Activated effector memory CD4-positive, alpha-beta T cell treated with Interleukin-2 at 50 U/mL for 16 hours (primary cell): Measurements from ENCODE around the gene TMEM178B.
"Not testable (repeated sequence)": the region's sequence is repeated elsewhere in the genome, so short reads cannot be mapped to it uniquely, and the experiment has no call there.

Source experiments
- DNase-seq: peaks from one replicate; pipeline ENCODE4 v3.0.0-alpha.2; 2020

TMEM178B gene

DNA sequence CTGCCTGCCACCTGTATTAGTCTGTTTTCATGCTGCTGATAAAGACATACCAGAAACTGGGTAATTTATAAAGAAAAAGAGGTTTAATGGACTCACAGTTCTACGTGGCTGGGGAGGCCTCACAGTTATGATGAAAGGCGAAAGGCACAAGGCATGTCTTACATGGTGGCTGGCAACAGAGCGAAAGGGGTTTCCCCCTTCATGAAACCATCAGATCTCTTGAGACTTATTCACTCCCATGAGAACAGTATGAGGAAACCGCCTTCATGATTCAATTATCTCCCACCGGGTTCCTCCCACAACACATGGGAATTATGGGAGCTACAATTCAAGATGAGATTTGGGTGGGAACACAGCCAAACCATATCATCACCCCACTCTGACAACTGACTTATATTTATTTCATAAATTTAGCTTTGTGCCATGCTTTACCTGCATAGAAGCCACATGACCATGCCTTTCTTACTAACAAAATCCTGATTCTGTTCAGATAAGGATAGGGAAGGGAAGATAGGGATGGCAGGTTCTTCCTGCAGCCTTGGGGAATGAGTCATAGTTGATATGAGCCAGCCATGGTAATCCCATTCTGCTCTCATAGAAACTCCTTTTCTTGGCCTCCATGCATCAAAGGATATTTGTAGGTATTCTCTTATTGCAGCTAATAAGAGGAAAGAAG, 286.0 kb downstream of the TMEM178B start:
- DNase-seq, result no peak

- no peak for DNase-seq
These were observed 286.5 kb downstream of the TMEM178B start for GRCh38 chr7:141360416-141360760.

DNA sequence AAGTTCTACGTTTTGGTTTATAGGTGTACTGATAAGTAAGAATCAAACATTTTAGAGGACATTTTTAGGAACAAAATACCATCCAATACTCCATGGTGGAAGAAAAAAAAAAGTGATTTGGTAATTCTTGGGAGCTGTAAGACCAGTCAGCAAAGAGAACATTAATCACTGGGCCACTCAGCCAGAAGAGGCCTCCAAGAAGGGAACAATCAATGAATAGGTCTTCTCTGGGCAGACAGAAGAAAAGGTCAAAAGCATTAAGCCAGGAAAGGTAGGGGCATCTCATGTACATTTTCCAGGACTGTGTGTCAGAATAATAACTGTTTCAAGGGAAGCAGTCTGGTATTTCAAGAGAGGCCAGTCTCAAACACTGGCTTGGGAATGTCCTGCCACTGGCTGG, 286.9 kb downstream of the TMEM178B start:
- DNase-seq, result no peak

DNA sequence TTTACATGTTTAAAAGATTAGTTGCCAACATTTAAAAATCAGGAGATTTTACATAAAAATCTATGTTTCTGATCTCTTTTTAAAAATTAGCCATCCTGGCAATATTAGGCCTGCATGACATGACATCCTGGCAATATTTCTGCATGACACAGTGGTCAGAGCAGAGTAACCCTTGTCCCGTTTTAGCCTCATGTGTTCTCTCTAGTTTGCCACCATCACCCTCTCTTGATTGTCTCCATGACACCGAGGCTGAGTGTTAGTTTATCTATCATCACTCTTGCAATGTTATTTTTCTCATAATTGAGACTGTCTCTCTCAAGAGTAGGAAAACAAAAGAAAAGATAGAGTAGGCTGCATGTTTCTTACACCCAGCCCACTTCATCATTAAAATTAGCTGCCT, 287.6 kb downstream of the TMEM178B start:
- no peak for DNase-seq

DNA sequence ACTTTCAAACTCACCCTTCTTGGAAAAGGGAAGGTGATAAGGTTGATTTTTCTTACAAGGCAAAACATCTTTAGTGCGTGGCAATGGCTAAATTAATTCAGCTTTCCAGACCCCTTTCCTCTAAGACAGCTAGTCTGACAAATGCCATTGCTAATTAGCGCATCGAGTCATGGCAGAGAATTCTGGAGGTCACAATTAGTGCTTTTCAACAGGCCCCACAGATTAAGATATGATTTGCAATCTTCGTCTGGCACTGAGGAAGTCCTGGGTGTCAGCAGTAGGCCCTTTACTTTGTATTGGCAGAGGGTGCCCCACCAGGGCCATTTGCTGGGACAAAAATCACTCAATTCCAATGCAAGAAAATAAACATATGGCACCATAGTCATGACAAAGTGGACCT, 288.1 kb downstream of the TMEM178B start:
- no peak for DNase-seq

GRCh38 chr7:141362580-141363435, 288.9 kb downstream of the TMEM178B start:
- DNase-seq, result no peak

DNA sequence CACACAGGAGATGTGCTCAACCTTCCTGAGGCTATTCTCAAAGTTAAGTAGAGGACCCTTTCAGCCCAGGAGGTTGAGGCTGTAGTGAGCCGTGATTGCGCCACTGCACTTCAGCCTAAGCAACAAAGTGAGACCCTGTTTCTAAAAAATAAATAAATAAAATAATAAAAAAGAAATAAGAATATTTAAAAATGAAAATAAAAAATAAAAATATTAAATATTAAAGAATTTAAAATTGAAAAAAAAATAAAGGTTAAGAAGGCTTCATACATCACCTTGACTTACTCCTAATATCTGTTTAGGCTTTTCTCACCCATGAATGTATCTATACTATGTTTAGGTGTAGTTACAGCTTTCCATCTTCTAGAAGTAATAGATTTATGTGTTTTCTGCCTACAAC, 289.9 kb downstream of the TMEM178B start:
- DNase-seq, result no peak

DNA sequence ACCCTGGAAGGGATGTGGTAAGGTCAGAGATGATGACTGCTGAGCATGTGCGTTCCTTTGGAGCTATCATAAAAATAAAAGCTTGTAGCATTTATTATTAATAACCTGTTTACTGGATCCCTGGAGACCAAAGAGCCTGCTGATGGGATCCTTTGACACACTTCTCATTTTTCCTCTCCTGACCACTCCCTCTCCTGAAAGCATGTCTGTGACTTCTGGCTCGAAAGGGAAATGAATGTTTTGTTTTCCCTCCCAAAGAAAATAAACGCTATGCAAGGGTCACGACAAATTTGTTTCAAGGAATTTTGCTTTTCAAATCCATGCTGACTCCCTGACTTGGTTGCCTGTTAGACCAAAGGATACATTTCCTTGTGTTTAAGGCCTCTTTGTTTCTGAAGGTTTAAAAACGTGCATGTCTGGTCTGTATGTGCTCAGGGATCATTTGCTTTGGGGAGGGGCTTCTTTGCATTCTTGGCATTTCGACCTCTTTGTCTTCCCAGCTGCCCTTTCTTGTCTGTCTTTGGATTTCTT, 292.3 kb downstream of the TMEM178B start:
- DNase-seq, result no peak

- no peak for DNase-seq
These were observed 295.6 kb downstream of the TMEM178B start for GRCh38 chr7:141369422-141369821.

DNA sequence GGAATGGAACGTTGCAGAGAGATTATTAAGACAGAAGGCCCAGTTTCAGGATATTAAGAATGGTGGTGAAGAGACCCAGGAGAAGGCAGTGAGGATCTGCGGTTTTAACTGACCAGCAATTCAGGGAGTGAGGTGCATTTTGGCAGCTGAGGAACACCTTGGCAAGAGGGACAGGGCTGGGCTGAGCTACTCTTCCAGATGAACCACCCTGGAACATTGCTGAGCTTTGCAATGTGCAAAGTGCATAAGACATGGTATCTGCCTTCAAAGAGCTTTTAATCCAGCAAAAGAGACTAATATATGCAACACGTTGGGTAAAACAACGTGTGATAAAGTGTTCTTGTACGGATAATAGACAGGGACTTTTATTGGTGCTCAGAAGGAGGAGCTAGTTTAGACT, 296.3 kb downstream of the TMEM178B start:
- no peak for DNase-seq

GRCh38 chr7:141370650-141371049, 296.8 kb downstream of the TMEM178B start:
- no peak for DNase-seq

- no peak for DNase-seq
These were observed 300.6 kb downstream of the TMEM178B start for GRCh38 chr7:141374425-141374824.

DNA sequence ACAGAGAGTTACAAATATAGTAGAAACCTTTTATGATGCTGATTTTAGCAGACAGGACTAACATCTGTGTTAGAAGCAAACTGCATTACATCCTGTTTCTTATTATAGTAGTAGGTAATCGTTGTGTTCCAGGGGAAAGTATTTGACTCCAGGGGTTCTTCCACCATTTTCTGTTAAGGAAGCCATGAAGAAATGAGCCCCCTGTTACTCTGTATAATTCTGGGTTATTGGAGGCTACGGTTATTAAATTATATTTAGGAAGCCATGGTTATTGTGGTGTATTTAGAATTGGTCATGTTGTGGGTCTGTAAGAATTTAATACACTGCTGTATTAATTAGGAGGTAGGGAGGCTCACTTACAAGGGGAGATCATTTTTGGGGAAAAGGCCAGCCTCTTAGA, 301.6 kb downstream of the TMEM178B start:
- DNase-seq, result no peak

DNA sequence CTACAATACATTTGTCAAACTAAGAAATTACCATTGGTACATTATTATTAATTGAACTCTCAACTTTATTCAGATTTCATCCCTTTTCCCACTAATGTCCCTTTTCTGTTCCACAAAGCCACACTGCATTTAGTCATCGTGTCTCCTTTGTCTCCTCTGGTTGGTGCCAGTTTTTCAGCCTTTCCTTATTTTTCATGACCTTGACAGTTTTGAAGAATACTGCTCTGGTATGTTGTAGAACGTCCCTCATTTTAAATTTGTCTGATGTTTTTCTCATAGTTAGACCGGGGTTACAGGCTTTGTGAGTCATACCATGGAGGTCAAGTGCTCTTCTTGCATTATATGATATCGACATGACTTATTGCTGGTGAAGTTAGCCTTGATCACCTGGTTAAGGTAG, 304.0 kb downstream of the TMEM178B start:
- no peak for DNase-seq

GRCh38 chr7:141378405-141378804, 304.5 kb downstream of the TMEM178B start:
- no peak for DNase-seq

- DNase-seq, result no peak
These were observed 308.0 kb downstream of the TMEM178B start for GRCh38 chr7:141381794-141382427.

DNA sequence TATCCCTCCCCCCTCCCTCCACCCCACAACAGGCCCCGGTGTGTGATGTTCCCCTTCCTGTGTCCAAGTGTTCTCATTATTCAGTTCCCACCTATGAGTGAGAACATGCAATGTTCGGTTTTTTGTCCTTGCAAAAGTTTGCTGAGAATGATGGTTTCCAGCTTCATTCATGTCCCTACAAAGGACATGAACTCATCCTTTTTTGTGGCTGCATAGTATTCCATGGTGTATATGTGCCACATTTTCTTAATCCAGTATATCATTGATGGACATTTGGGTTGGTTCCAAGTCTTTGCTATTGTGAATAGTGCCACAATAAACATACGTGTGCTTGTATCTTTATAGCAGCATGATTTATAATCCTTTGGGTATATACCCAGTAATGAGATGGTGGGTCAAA, 309.5 kb downstream of the TMEM178B start:
- not testable (repeated sequence) for DNase-seq

DNA sequence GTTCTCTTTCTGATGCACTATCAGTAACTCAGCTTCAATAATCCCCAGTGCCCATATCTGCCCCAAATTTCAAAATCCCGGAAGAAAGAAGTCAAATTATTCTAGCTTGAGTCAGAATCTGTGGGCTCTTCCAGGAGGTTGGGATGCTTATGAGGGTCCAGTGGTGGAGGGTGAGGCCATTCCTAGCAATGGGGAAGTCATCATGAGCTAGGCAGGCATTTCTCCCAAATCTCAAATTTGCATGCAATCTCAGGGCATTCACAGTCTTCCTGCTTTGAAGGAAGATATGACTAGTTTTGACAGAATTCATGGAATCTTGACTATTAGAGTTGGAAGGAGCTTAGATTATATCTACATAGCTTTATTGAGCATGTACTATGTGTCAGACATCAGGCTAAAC, 313.0 kb downstream of the TMEM178B start:
- DNase-seq, result no peak

GRCh38 chr7:141387521-141388217, 313.8 kb downstream of the TMEM178B start:
- no peak for DNase-seq

- no peak for DNase-seq
These were observed 315.4 kb downstream of the TMEM178B start for GRCh38 chr7:141389140-141389796.

- DNase-seq, result no peak
These were observed 316.5 kb downstream of the TMEM178B start for GRCh38 chr7:141390339-141390738.

GRCh38 chr7:141393056-141393455, 319.2 kb downstream of the TMEM178B start:
- no peak for DNase-seq
